OCI-LY3 (cell line): ENCODE measurements around the gene CD28.
"Not testable (repeated sequence)": the region's sequence is repeated elsewhere in the genome, so short reads cannot be mapped to it uniquely, and the experiment has no call there.

Experiments
- H2AFZ ChIP-seq: fragments of 200-600, 300-600 bp; shearing (Covaris generic); 2 replicates; pipeline ENCODE4 v1.6.0; 2014; ENCODE audit warnings: antibody characterized with exemption, low read depth, low read length
- H3K27ac ChIP-seq: fragments of 200-600, 300-600 bp; sonication (generic); 2 replicates; pipeline ENCODE4 v1.5.1; 2014; ENCODE audit warnings: mild to moderate bottlenecking, low read length, moderate library complexity, mixed read lengths
- H3K27me3 ChIP-seq: fragments of 200-600, 300-600 bp; sonication (generic); 2 replicates; pipeline ENCODE4 v1.6.1; 2014; ENCODE audit warnings: low read depth, low read length, mixed read lengths
- H3K36me3 ChIP-seq: fragments of 200-600, 300-600 bp; sonication (generic); replicated peaks from 2 replicates; pipeline ENCODE3; 2014; ENCODE audit warnings: low read depth, low read length, mixed read lengths
- H3K4me1 ChIP-seq: fragments of 300-600, 200-600 bp; sonication (generic); 2 replicates; pipeline ENCODE4 v1.6.1; 2014; ENCODE audit warnings: low read length, mixed read lengths
- H3K4me2 ChIP-seq: fragments of 200-600, 300-600 bp; sonication (generic); 2 replicates; pipeline ENCODE4 v1.6.1; 2014; ENCODE audit warnings: low read length, mixed read lengths
- H3K4me3 ChIP-seq: fragments of 300-600, 200-600 bp; sonication (generic); 2 replicates; pipeline ENCODE4 v1.5.1; 2014; ENCODE audit warnings: antibody characterized with exemption, mild to moderate bottlenecking, low read length, moderate library complexity
- H3K79me2 ChIP-seq: fragments of 300-600, 200-600 bp; shearing (Covaris generic); 2 replicates; pipeline ENCODE4 v1.6.1; 2014; ENCODE audit warnings: mild to moderate bottlenecking, low read length, mixed read lengths
- H3K9ac ChIP-seq: fragments of 300-600, 200-600 bp; shearing (Covaris generic); 2 replicates; pipeline ENCODE4 v1.6.0; 2014; ENCODE audit warnings: mild to moderate bottlenecking, low read length, moderate library complexity
- H3K9me3 ChIP-seq: fragments of 200-600, 300-600 bp; shearing (Covaris generic); 2 replicates; pipeline ENCODE4 v1.6.1; 2014; ENCODE audit warnings: low read length, mixed read lengths; ENCODE audit not compliant: insufficient read depth
- H4K20me1 ChIP-seq: fragments of 200-600, 300-600 bp; sonication (generic); 2 replicates; pipeline ENCODE4 v1.6.1; 2016; ENCODE audit warnings: low read length, mixed read lengths; ENCODE audit not compliant: insufficient read depth
- CTCF ChIP-seq: fragments of 200-600, 300-600 bp; sonication (generic); IDR thresholded peaks from 2 replicates; pipeline ENCODE4 v1.5.1; 2014; ENCODE audit warnings: antibody characterized with exemption, low read length, low read depth
- EZH2phosphoT487 ChIP-seq: fragments of 200-600 bp; shearing (Covaris generic); IDR thresholded peaks from 2 replicates; pipeline ENCODE4 v1.6.1; 2018; ENCODE audit warnings: antibody characterized with exemption, mixed run types, low read depth

The CD28 gene

DNA sequence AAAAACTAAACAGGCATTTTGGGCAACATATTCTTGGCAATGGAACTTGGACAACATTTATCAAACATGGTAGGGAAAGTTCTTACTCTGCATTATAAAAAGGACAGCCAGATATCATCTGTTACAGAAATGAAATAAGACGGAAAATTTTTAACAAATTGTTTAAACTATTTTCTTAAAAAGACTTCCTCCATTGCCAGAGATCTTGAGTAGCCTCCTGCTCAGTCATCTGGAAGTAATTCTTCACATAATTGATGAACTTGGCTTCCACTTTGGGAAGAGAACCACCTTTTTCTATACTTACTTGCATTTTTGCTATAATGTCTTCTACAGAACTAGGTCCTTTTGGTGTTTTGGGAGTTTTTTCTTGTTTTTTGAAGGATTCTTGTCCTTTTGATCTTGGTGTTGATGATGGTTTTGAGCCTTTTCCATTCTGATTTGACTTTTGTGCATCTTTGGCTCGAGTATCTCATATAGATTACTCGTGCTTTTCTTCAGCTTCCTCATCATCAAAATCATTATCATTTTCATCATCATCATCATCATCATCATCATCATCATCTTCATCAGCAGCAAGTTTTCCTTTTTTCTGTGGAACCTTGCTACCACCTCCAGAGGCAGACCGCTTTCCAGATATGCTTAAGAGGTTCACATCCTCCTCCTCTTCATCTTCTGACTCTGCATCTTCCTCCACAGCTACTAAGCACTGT is 66.2 kb downstream of the CD28 start:
- Histone ChIP-seq H3K9ac (no peak overlapping the region), H3K27me3 (peaks cover 49% of the 10 kb centered on the region), H3K36me3 (no peaks in the 10 kb centered on the region), H3K79me2 (no peaks in the 10 kb centered on the region), H3K4me1 (no peaks in the 10 kb centered on the region), H3K4me3 (no peak overlapping the region), H3K4me2 (no peak overlapping the region), H3K9me3 (no peaks in the 10 kb centered on the region), H4K20me1 (no peaks in the 10 kb centered on the region), H2AFZ (no peak overlapping the region), H3K27ac (no peak overlapping the region)
- TF ChIP-seq CTCF (no peak), EZH2phosphoT487 (no peak)

- Histone ChIP-seq H3K36me3 (no peaks in the 10 kb centered on the region), H2AFZ (no peak overlapping the region), H3K27ac (no peak overlapping the region)
Measured at GRCh38 chr2:203774760-203775159, 68.3 kb downstream of the CD28 start.

DNA sequence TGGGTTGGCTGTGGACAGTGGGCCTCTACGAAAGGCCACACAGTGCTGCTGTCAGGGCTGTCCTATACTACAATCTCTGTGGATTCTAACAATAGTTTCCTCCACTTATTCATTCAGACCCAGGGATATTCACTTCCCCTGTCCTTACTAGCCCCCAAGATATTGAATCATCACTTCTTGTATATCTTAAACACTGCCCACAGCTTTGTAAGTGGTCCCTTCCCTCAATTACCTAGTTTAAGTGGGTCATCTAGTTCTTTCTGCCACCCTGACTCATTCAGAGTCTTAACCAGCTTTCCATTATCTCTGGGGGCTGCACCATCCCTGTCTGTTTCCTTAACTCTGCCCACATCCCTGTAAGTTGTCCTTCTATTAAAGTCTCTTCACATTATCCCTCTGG is 69.2 kb downstream of the CD28 start:
- H4K20me1 ChIP-seq: no peaks in the 10 kb centered on the region
- no peak overlapping the region for H3K4me2 ChIP-seq
- no peaks in the 10 kb centered on the region for H3K9me3 ChIP-seq
- H3K4me3 ChIP-seq: no peak overlapping the region
- H3K27me3 ChIP-seq: peaks cover 49% of the 10 kb centered on the region
- no peak overlapping the region for H3K9ac ChIP-seq
- H3K36me3 ChIP-seq: no peaks in the 10 kb centered on the region
- H2AFZ ChIP-seq: no peak overlapping the region
- H3K27ac ChIP-seq: no peak overlapping the region
- TF ChIP-seq CTCF: no peak
- TF ChIP-seq EZH2phosphoT487: no peak
- H3K4me1 ChIP-seq: no peaks in the 10 kb centered on the region
- H3K79me2 ChIP-seq: no peaks in the 10 kb centered on the region

More at GRCh38 chr2:203774760-203775159, 68.3 kb downstream of the CD28 start:
- no peak overlapping the region for H3K4me2 ChIP-seq
- H4K20me1 ChIP-seq: no peaks in the 10 kb centered on the region
- no peaks in the 10 kb centered on the region for H3K4me1 ChIP-seq
- H3K9me3 ChIP-seq: no peaks in the 10 kb centered on the region
- H3K9ac ChIP-seq: no peak overlapping the region
- H3K4me3 ChIP-seq: no peak overlapping the region
- H3K79me2 ChIP-seq: no peaks in the 10 kb centered on the region
- H3K27me3 ChIP-seq: peaks cover 48% of the 10 kb centered on the region
- TF ChIP-seq EZH2phosphoT487 (no peak), CTCF (no peak)

GRCh38 chr2:203777030-203777429 is 70.6 kb downstream of the CD28 start:
- H3K79me2 ChIP-seq: no peaks in the 10 kb centered on the region
- TF ChIP-seq CTCF (no peak), EZH2phosphoT487 (no peak)

GRCh38 chr2:203779477-203780073 is 73.1 kb downstream of the CD28 start:
- not testable (repeated sequence) for H3K27ac ChIP-seq, H3K36me3 ChIP-seq, H3K4me3 ChIP-seq, H3K4me2 ChIP-seq, H3K4me1 ChIP-seq, H2AFZ ChIP-seq, H3K79me2 ChIP-seq, H3K9ac ChIP-seq, H4K20me1 ChIP-seq, H3K9me3 ChIP-seq
- H3K27me3 ChIP-seq: peaks cover 27% of the 10 kb centered on the region

More at GRCh38 chr2:203777030-203777429, 70.6 kb downstream of the CD28 start:
- no peak overlapping the region for H3K4me2 ChIP-seq
- H3K9me3 ChIP-seq: no peaks in the 10 kb centered on the region
- H3K36me3 ChIP-seq: no peaks in the 10 kb centered on the region
- H3K27me3 ChIP-seq: peaks cover 48% of the 10 kb centered on the region
- H3K27ac ChIP-seq: no peak overlapping the region
- no peak overlapping the region for H3K9ac ChIP-seq
- no peaks in the 10 kb centered on the region for H4K20me1 ChIP-seq
- H3K4me3 ChIP-seq: no peak overlapping the region
- no peak overlapping the region for H2AFZ ChIP-seq
- H3K4me1 ChIP-seq: no peaks in the 10 kb centered on the region
